Motor neuron (in vitro differentiated cells): ENCODE measurements around the gene NOL4L. TPM values are rescaled to one million over a fixed set of nuclear protein-coding genes. Genes with fewer than 3 reads are reported as not detected.
A peak's percentile ranks its signal among the peaks of the same experiment; 100 is the strongest.

Experiments used
- ATAC-seq, 8 experiments: fragments of 200-7000 bp; cut with Tn5 transposase; replicated peaks in 6 of 8; 2 replicates each; pipeline ENCODE4 v1.8.0; 2021; ENCODE audit warnings: mild to moderate bottlenecking in 8 of 8, moderate library complexity in 8 of 8
- H3K27ac ChIP-seq, 2 donors: fragments of 250-450 bp; sonication (Bioruptor Pico); 2 replicates each; pipeline ENCODE4 v1.9.0; 2021; ENCODE audit warnings: antibody characterized with exemption in 2 of 2, mild to moderate bottlenecking in 2 of 2, moderate library complexity in 1 of 2
- H3K4me1 ChIP-seq, 2 donors: fragments of 250-450 bp; sonication (Bioruptor Pico); replicated peaks in 1 of 2; 2 replicates each; pipeline ENCODE4 v1.6.1; 2021; ENCODE audit warnings: antibody characterized with exemption in 2 of 2, mild to moderate bottlenecking in 2 of 2, moderate library complexity in 1 of 2
- H3K4me3 ChIP-seq, 5 donors: fragments of 250-450 bp; sonication (Bioruptor Pico); 2 replicates each; pipeline ENCODE4 v1.9.0; 2021; ENCODE audit warnings: antibody characterized with exemption in 5 of 5, mild to moderate bottlenecking in 5 of 5, moderate library complexity in 4 of 5
- WGBS, 10 experiments: fragments of 450-650 bp; shearing (Covaris generic); methylation state at CpG; one replicate each; pipeline ENCODE4 v1.0.0; 2022; 5-methylcytosine and 5-hydroxymethylcytosine counted together
- in situ Hi-C, 9 experiments: fragments of 400-800 bp; cut with MboI; loops; one replicate each; pipeline ENCODE4 v1.15.0; 2021; ENCODE audit warnings: low sequenced_read_pairs in 9 of 9, low pct_unique_long_range_greater_than_20kb in 2 of 9; ENCODE audit not compliant: unreplicated experiment in 9 of 9
- total RNA-seq, 8 experiments: library from RNA; unstranded; fragments of 300-600 nt; gene quantifications; 2 replicates each; pipeline versions ENCODE4 v1.2.3 to v1.2.4, GENCODE V29; 2022

The NOL4L gene
- total RNA-seq, 8 experiments from 2014 or later, result 9.1 to 34.6 (median 20.4) TPM

- Histone ChIP-seq H3K27ac (no peak overlapping the region), H3K4me3 (no peak overlapping the region), H3K4me1 (peaks cover 27% of the 10 kb centered on the region in 2 donors)
- in situ Hi-C loops, result no loop called here
- ATAC-seq, result no peak
- WGBS, 10 experiments, result 60 to 100% (median 95%) methylated on average over 1 to 14 of the region's 28 CpGs; no CpG with 5 or more reads in 3 of the 10 experiments
Observed at GRCh38 chr20:32453467-32454163, 131.5 kb downstream of the NOL4L start.

GRCh38 chr20:32452776-32453466 is 132.2 kb downstream of the NOL4L start:
- 93 to 100% (median 99%) methylated on average over 1 to 7 of the region's 24 CpGs; no CpG with 5 or more reads in 6 of the 10 experiments for WGBS, 10 experiments
- Histone ChIP-seq H3K27ac (no peak overlapping the region), H3K4me1 (peaks cover 20% of the 10 kb centered on the region in 2 donors), H3K4me3 (no peak overlapping the region)
- ATAC-seq, result no peak
- in situ Hi-C loops, result no loop called here

- WGBS, 10 experiments, result 60 to 100% (median 86%) methylated on average over 1 to 8 of the region's 27 CpGs; no CpG with 5 or more reads in 3 of the 10 experiments
- Histone ChIP-seq H3K4me3 (no peak overlapping the region), H3K4me1 (peaks cover 16% of the 10 kb centered on the region in 2 donors), H3K27ac (no peak overlapping the region)
- no peak for ATAC-seq
- in situ Hi-C loops, result no loop called here
Observed at GRCh38 chr20:32451682-32452461, 133.3 kb downstream of the NOL4L start.

- peaks cover 11 to 15% of the 10 kb centered on the region in 2 donors for H3K4me1 ChIP-seq
- 76 to 100% (median 90%) methylated on average over 2 to 8 of the region's 8 CpGs; no CpG with 5 or more reads in 5 of the 10 experiments for WGBS, 10 experiments
- ATAC-seq, result no peak
- H3K4me3 ChIP-seq, result no peak overlapping the region
- no peak overlapping the region for H3K27ac ChIP-seq
- in situ Hi-C loops, result no loop called here
Observed at GRCh38 chr20:32451340-32451681, 133.8 kb downstream of the NOL4L start.

- H3K27ac ChIP-seq, result no peak overlapping the region
- no peak overlapping the region for H3K4me3 ChIP-seq
- H3K4me1 ChIP-seq, result peaks cover 6 to 15% of the 10 kb centered on the region in 2 donors
- no peak for ATAC-seq
- WGBS, 10 experiments, result 91 to 96% methylated on average over 4 of the region's 9 CpGs; no CpG with 5 or more reads in 8 of the 10 experiments
- in situ Hi-C loops, result no loop called here
Observed at GRCh38 chr20:32450484-32451061, 134.6 kb downstream of the NOL4L start.

- 20 to 82% (median 61%) methylated on average over 1 to 3 of the region's 8 CpGs; no CpG with 5 or more reads in 5 of the 10 experiments for WGBS, 10 experiments
- ATAC-seq, result peak in 6 of 8 experiments; percentile 10 to 82 (median 38)
- in situ Hi-C loops, result no loop called here
- no peak overlapping the region for H3K4me3 ChIP-seq
- no peak overlapping the region for H3K27ac ChIP-seq
- peaks cover 3 to 12% of the 10 kb centered on the region in 2 donors for H3K4me1 ChIP-seq
Observed at GRCh38 chr20:32449890-32450401, 135.2 kb downstream of the NOL4L start.

GRCh38 chr20:32449057-32449889 is 135.9 kb downstream of the NOL4L start:
- ATAC-seq, result no peak
- Histone ChIP-seq H3K4me1 (peaks cover 3 to 12% of the 10 kb centered on the region in 2 donors), H3K4me3 (no peak overlapping the region), H3K27ac (no peak overlapping the region)
- 89 to 100% (median 93%) methylated on average over 1 to 6 of the region's 9 CpGs; no CpG with 5 or more reads in 2 of the 10 experiments for WGBS, 10 experiments
- in situ Hi-C loops, result no loop called here

- peaks cover 3 to 12% of the 10 kb centered on the region in 2 donors for H3K4me1 ChIP-seq
- 33 to 100% (median 82%) methylated on average over 1 to 5 of the region's 13 CpGs; no CpG with 5 or more reads in 4 of the 10 experiments for WGBS, 10 experiments
- in situ Hi-C loops, result no loop called here
Observed at GRCh38 chr20:32448306-32449056, 136.7 kb downstream of the NOL4L start.

GRCh38 chr20:32447136-32448027 is 137.8 kb downstream of the NOL4L start:
- Histone ChIP-seq H3K27ac (no peak overlapping the region), H3K4me3 (no peak overlapping the region), H3K4me1 (peaks cover 3 to 12% of the 10 kb centered on the region in 2 donors)
- 73 to 100% (median 97%) methylated on average over 1 to 8 of the region's 22 CpGs; no CpG with 5 or more reads in 2 of the 10 experiments for WGBS, 10 experiments
- no peak for ATAC-seq
- in situ Hi-C loops, result no loop called here

More at GRCh38 chr20:32448306-32449056, 136.7 kb downstream of the NOL4L start:
- no peak overlapping the region for H3K27ac ChIP-seq
- no peak for ATAC-seq
- no peak overlapping the region for H3K4me3 ChIP-seq

- H3K27ac ChIP-seq, result peak overlapping the region in 1 of 2 donors; percentile 31
- H3K4me1 ChIP-seq, result peaks cover 3 to 12% of the 10 kb centered on the region in 2 donors
- ATAC-seq, result peak in 4 of 8 experiments; percentile 6 to 11 (median 10)
- in situ Hi-C loops, result no loop called here
- WGBS, 10 experiments, result 20 to 100% (median 100%) methylated on average over 1 to 7 of the region's 14 CpGs; no CpG with 5 or more reads in 3 of the 10 experiments
- H3K4me3 ChIP-seq, result no peak overlapping the region
Observed at GRCh38 chr20:32446301-32447100, 138.6 kb downstream of the NOL4L start.
